Muscle of back (tissue), 11 donors: ENCODE data around the gene NCSTN. TPM values are rescaled to one million over a fixed set of nuclear protein-coding genes. Genes with fewer than 3 reads are reported as not detected.
"Not testable (repeated sequence)": the region's sequence is repeated elsewhere in the genome, so short reads cannot be mapped to it uniquely, and the experiment has no call there.

Experiments used
- DNase-seq, 3 donors: peaks; one replicate each; pipeline versions ENCODE4 v3.0.0 to v3.0.0-alpha.2; 2013
- polyA plus RNA-seq, 10 donors: library from polyadenylated mRNA; unstranded; fragments of 120-200 nt; gene quantifications; one replicate each; pipeline ENCODE4 v1.2.1, GENCODE V29; 2013; ENCODE audit not compliant: insufficient read length in 10 of 10

The NCSTN gene
- polyA plus RNA-seq, 10 donors, result 80.1 to 117 (median 99.3) TPM

DNA sequence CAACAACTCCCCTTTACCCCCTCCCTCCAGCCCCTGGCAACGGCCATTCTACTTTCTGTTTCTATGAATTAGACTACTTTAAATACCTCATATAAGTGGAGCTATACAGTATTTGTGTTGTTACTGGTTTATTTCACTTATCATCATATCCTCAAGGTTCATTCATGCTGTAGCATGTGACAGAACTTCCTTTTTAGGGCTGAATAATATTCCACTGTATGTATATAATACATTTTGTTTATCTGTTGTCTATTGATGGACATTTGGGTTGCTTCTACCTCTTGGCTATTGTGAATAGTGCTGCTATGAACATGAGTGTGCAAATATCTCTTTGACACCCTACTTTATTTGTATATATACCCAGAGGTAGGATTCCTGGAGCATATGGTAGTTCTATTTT lies 25.9 kb downstream of the NCSTN start:
- no peak for DNase-seq

- no peak for DNase-seq
Measured at GRCh38 chr1:160370561-160371345, 27.6 kb downstream of the NCSTN start.

DNA sequence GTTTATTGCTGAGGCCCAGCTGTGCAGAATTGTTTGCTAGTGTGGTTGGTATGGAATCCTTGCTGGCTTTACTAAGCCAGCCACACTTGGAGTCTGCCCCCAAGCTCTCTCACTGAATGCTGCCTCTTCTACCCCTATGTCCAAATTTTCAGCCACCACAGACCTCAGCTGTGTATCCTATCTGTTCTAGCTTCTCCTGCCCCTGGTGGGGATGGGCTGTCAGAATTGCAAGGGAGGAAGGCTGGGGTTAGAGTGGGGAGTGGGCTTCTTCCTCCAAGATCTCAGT lies 28.1 kb downstream of the NCSTN start:
- no peak for DNase-seq

DNA sequence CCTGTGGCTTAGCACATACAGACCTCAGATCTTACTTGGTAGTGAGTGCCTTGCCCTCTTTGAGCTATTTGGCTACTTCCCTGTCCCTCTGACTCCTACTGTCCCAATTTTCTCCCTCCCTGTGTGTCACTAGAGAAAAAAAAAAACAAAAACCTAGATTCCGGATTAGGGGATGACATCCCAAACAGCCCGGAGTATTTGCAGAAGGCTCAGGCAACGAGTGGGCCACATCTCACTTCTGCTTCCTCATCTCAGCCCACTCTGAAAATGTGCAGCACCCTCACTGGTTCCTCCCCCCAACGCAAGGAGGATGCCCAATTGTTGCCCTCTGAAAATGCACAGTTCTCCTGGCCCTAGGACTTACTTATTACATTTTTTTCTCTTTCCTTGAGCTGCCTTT lies 28.6 kb downstream of the NCSTN start:
- no peak for DNase-seq

GRCh38 chr1:160373696-160374095 lies 30.5 kb downstream of the NCSTN start:
- no peak for DNase-seq

DNA sequence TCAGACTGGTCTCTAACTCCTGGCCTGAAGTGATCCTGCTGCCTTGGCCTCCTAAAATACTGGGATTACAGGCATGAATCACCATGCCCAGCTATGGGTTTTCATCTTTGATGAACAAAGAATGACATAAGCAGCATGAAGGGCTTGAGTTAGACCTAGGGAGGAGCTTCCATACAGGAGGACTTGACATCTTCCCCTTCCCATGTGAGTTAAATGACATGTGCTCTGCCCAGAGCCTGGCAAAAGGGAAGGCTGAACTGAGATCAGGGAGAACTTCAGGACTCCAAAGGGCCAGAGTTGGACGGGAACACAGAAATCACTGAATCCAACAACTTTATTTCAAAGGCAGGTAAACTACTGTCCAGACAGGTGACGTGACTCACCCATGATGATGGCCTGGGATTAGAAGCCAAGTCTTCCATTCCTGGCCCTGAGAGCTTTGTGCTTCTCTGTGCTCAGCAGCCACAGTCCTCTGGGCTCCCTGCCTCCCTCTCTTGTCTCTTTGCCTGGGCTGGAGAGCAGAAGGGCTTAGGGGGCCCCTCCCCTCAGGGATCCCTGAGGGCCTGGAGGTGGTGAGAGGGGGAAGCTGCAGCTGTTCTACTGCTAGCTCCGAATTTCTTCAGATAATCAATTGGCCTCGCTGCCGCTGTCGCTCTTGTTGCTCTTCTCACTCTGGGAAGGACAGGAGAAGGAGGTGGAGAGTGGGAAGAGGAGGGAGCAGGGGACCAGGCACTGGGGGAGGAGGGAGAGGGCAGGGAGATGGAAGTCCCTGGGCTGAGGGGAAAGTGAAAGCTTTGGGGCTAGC lies 31.3 kb downstream of the NCSTN start:
- peak; percentile 33 to 87 (median 65) for DNase-seq

GRCh38 chr1:160375788-160376524 lies 32.8 kb downstream of the NCSTN start:
- peak in 1 of 3 donors; percentile 40 for DNase-seq

GRCh38 chr1:160376525-160377131 lies 33.4 kb downstream of the NCSTN start:
- peak; percentile 62 to 85 (median 74) for DNase-seq

- DNase-seq, result peak in 1 of 3 donors; percentile 38
Measured at GRCh38 chr1:160377585-160378206, 34.5 kb downstream of the NCSTN start.

DNA sequence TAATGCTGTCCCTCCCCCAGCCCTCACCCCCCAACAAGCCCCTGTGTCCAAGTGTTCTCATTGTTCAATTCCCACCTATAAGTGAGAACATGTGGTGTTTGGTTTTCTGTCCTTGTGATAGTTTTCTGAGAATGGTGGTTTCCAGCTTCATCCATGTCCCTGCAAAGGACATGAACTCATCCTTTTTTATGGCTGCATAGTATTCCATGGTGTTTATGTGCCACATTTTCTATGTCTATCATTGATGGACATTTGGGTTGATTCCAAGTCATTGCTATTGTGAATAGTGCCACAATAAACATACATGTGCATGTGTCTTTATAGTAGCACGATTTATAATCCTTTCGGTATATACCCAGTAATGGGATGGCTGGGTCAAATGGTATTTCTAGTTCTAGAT lies 41.6 kb downstream of the NCSTN start:
- not testable (repeated sequence) for DNase-seq

DNA sequence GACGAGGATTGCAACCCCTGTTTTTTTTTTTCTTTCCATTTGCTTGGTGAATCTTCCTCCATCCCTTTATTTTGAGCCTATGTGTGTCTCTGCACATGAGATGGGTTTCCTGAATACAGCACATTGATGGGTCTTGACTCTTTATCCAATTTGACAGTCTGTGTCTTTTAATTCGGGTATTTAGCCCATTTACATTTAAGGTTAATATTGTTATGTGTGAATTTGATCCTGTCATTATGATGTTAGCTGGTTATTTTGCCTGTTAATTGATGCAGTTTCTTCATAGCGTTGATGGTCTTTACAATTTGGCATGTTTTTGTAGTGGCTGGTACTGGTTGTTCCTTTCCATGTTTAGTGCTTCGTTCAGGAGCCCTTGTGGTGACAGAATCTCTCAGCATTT lies 45.2 kb downstream of the NCSTN start:
- DNase-seq, result not testable (repeated sequence)

DNA sequence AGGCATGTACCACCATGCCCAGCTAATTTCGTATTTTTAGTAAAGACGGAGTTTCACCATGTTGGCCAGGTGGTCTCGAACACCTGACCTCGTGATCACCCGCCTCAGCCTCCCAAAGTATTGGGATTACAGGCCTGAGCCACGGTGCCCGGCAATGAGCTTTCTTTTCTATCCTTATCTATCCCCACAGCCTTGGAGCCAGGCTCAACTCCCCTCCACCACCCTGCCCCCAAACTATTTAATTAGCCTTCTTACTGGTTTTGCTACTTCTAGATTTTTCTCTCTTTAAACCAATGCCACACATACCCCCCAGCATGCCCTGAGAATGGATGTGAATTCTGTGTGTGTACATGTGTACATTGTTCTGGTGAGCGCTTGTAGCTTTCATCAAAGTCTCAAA lies 51.5 kb downstream of the NCSTN start:
- no peak for DNase-seq

GRCh38 chr1:160397651-160398050 lies 54.5 kb downstream of the NCSTN start:
- DNase-seq, result no peak

GRCh38 chr1:160398823-160399222 lies 55.6 kb downstream of the NCSTN start:
- DNase-seq, result no peak

DNA sequence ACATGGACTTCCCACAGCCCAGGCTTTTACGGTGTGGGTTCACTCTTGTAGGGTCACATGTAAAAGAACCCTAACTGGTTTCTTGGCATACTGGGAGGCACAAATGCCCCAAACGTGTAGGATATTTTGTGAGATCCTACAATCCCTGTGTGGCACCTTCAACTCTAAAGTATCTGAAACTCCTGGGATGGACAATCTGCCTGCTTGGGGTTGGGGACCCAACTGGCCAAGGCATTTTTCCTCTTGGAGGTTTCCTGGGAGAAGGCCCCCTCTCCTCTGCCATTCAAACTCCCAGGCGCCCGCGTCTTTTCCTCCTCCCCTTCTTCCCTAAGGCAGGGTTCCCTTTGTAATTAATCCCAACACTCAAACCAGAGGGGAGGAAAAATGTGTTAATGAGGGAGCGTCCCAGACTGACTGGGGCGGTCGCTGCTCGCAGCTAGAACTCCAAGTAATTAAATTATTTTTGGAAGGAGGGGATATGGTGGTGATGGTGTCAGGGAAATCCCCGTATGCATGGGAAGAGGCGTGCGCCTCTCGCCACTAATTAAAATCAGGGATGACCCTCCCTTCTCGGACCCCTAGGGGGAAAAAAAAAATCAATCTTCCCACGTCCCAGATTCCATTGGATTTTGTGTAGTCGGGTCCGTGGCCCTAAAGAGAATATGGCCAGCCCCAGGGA lies 56.5 kb downstream of the NCSTN start:
- no peak for DNase-seq

GRCh38 chr1:160400223-160400645 lies 57.1 kb downstream of the NCSTN start, which contains the start of gene VANGL2:
TSS of gene VANGL2 (plus strand) at chr1:160400564. CDS start at chr1:160415838, 15,274 bp downstream.
- DNase-seq, result peak; percentile 78 to 95 (median 90)

- DNase-seq, result peak in 2 of 3 donors; percentile 47 to 73
Measured at GRCh38 chr1:160400646-160401486, 57.7 kb downstream of the NCSTN start.

- DNase-seq, result no peak
Measured at GRCh38 chr1:160401487-160401805, 58.3 kb downstream of the NCSTN start.

- peak in 1 of 3 donors; percentile 45 for DNase-seq
Measured at GRCh38 chr1:160402001-160402795, 59.0 kb downstream of the NCSTN start.
